Liver (tissue), 9 donors: ENCODE results near the gene ZBTB18. TPM values are rescaled to one million over a fixed set of nuclear protein-coding genes. Genes with fewer than 3 reads are reported as not detected.

Experiments
- DNase-seq: peaks from one replicate; pipeline ENCODE4 v3.0.0-alpha.2; 2017; ENCODE audit warnings: low spot score
- H3K27ac ChIP-seq, 2 donors: one replicate each; pipeline ENCODE4 v1.7.0; 2013; ENCODE audit warnings: inconsistent platforms in 2 of 2, low read length in 2 of 2, control low read depth in 1 of 2, low read depth in 1 of 2, mild to moderate bottlenecking in 1 of 2
- H3K27me3 ChIP-seq, 4 donors: one replicate each; pipeline versions ENCODE4 v1.6.1 to v1.7.0; 2013; ENCODE audit warnings: low read length in 3 of 4, inconsistent platforms in 1 of 4, mild to moderate bottlenecking in 1 of 4, moderate library complexity in 1 of 4; ENCODE audit not compliant: control insufficient read depth in 4 of 4, insufficient read depth in 4 of 4
- H3K36me3 ChIP-seq, 4 donors: one replicate each; pipeline versions ENCODE4 v1.6.1 to v1.7.0; 2013; ENCODE audit warnings: low read length in 3 of 4, mild to moderate bottlenecking in 3 of 4, low read depth in 1 of 4, moderate library complexity in 1 of 4; ENCODE audit not compliant: control insufficient read depth in 4 of 4, insufficient read depth in 3 of 4
- H3K4me1 ChIP-seq, 4 donors: one replicate each; pipeline versions ENCODE4 v1.6.1 to v1.7.0; 2013; ENCODE audit warnings: low read length in 3 of 4, mild to moderate bottlenecking in 3 of 4, moderate library complexity in 1 of 4; ENCODE audit not compliant: control insufficient read depth in 4 of 4, insufficient read depth in 4 of 4
- H3K4me3 ChIP-seq, 3 donors: one replicate each; pipeline versions ENCODE4 v1.6.1 to v1.7.0; 2013; ENCODE audit warnings: low read length in 3 of 3, control low read depth in 1 of 3, low read depth in 1 of 3, mild to moderate bottlenecking in 1 of 3
- H3K9ac ChIP-seq, 2 donors: one replicate each; pipeline ENCODE4 v1.7.0; 2013; ENCODE audit warnings: low read length in 2 of 2, mild to moderate bottlenecking in 2 of 2, moderate library complexity in 2 of 2, control low read depth in 1 of 2, low read depth in 1 of 2
- H3K9me3 ChIP-seq, 4 donors: one replicate each; pipeline versions ENCODE4 v1.6.1 to v1.7.0; 2013; ENCODE audit warnings: low read length in 3 of 4; ENCODE audit not compliant: control insufficient read depth in 4 of 4
- FOXA1 ChIP-seq: IDR thresholded peaks from 2 replicates; pipeline ENCODE4 v1.6.1; 2016; ENCODE audit warnings: antibody characterized with exemption
- FOXA2 ChIP-seq: IDR thresholded peaks from 2 replicates; pipeline ENCODE4 v1.6.1; 2016; ENCODE audit warnings: antibody characterized with exemption
- GABPA ChIP-seq, 2 donors: IDR thresholded peaks in 1 of 2; conservative IDR thresholded peaks in 1 of 2; 2 replicates each; pipeline ENCODE4 v1.6.1; 2016; ENCODE audit warnings: antibody characterized with exemption in 2 of 2, mild to moderate bottlenecking in 1 of 2, moderate library complexity in 1 of 2
- HNF4A ChIP-seq, 2 donors: conservative IDR thresholded peaks; 2 replicates each; pipeline ENCODE4 v1.6.1; 2016; ENCODE audit warnings: antibody characterized with exemption in 2 of 2, mild to moderate bottlenecking in 2 of 2
- HNF4G ChIP-seq: IDR thresholded peaks from 2 replicates; pipeline ENCODE4 v1.6.1; 2016; ENCODE audit warnings: antibody characterized with exemption
- JUND ChIP-seq, 2 donors: IDR thresholded peaks; 2 replicates each; pipeline ENCODE4 v1.6.1; 2016; ENCODE audit warnings: antibody characterized with exemption in 2 of 2
- NR2F2 ChIP-seq: IDR thresholded peaks from 2 replicates; pipeline ENCODE4 v1.6.1; 2016; ENCODE audit warnings: antibody characterized with exemption
- RAD21 ChIP-seq, 2 donors: IDR thresholded peaks; 2 replicates each; pipeline ENCODE4 v1.6.1; 2016; ENCODE audit warnings: antibody characterized with exemption in 2 of 2, mild to moderate bottlenecking in 2 of 2
- SP1 ChIP-seq: IDR thresholded peaks from 2 replicates; pipeline ENCODE4 v1.6.1; 2018; ENCODE audit warnings: antibody characterized with exemption, mild to moderate bottlenecking
- TAF1 ChIP-seq: conservative IDR thresholded peaks from 2 replicates; pipeline ENCODE4 v1.6.1; 2016; ENCODE audit warnings: antibody characterized with exemption, mild to moderate bottlenecking
- YY1 ChIP-seq: IDR thresholded peaks from 2 replicates; pipeline ENCODE4 v1.6.1; 2016; ENCODE audit warnings: antibody characterized with exemption, mild to moderate bottlenecking
- WGBS: extraction: QIAGEN DNeasy Blood & Tissue Kit; methylation state at CpG from one replicate; pipeline ENCODE4 v1.1.7; 2013; 5-methylcytosine and 5-hydroxymethylcytosine counted together
- polyA plus RNA-seq, 2 donors: library from polyadenylated mRNA; stranded (reverse) in 1 of 2; unstranded in 1 of 2; fragments of 200-250 nt in 1 of 2; fragments of >200 nt in 1 of 2; fragmentation: Nextera tagmentation in 1 of 2; extraction: Ambion mirVana in 1 of 2; gene quantifications; one replicate each; pipeline versions ENCODE4 v1.2.1 to v1.2.3, GENCODE V29; 2013 to 2015
- total RNA-seq, 2 donors: library from RNA; depleted of rRNA; stranded (reverse); fragments of >200 nt; gene quantifications; one replicate each; pipeline ENCODE4 v1.2.3, GENCODE V29; 2014
- TF ChIP-seq, protein P1 (sequence below): IDR thresholded peaks from 2 replicates; pipeline ENCODE4 v1.6.1; 2016; ENCODE audit warnings: antibody characterized with exemption
- TF ChIP-seq, protein P2 (sequence below): IDR thresholded peaks from 2 replicates; pipeline ENCODE4 v1.6.1; 2016; ENCODE audit warnings: antibody characterized with exemption
- TF ChIP-seq, protein P3 (sequence below): IDR thresholded peaks from 2 replicates; pipeline ENCODE4 v1.6.1; 2016; ENCODE audit warnings: antibody characterized with exemption
- TF ChIP-seq, protein P4 (sequence below): IDR thresholded peaks from 2 replicates; pipeline ENCODE4 v1.6.1; 2016; ENCODE audit warnings: antibody characterized with exemption, mild to moderate bottlenecking
- donor health status: healthy.
- donor health status: healthy.
- donor health status: healthy.
- donor health status: healthy.
- donor health status: healthy.

The ZBTB18 gene
- total and polyA plus RNA-seq, 4 donors, result 1.2 to 18.3 (median 5.7) TPM

DNA sequence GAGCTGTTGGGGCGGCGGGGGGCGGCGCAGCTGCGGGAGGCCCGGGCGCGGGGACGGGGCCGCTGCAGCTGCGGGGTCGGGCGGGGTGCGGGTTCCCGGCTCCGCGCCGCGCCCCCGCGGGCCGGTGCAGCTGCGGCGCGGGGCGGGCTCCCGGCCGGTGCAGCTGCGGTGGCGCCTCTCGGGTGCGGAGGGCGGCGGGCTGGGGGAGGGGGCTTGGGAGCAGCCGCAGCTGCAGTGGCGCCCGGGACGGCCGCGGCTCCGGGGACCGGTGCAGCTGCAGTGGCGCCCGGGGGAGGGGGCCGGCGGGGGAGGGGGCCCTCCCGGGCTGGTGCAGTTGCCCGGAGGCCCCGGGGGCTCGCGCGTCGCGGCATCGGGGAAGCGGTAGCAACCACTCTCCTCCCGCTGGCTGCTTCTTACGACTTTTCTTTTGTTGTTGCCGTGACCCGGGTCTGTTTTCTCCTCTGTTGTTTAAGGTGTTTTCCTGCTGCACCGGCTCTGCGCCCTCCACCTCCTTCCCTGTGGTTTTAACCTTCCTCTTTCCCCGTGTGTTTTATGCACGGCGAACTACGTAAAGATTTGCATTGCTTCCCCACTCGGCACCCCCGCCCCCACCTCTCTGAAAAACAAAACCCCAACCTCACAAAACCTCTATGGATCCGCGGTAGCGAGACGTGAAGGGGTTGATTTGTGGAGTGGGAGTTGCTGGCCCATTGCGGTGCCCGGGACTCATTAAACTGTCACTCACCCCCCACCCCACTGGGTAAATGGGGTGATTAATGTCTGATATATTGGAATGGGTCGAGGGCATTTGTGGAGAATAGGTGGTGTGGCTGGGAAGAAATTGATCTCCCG is 1.7 kb upstream of the ZBTB18 start:
- H3K4me3 ChIP-seq, result peak overlapping the region; percentile 74 to 99 (median 83)
- H3K9me3 ChIP-seq, result no peaks in the 10 kb centered on the region
- WGBS, result under 1% methylated on average over 76 of the region's 76 CpGs
- H3K36me3 ChIP-seq, result peaks cover 2 to 8% (median 6%) of the 10 kb centered on the region in 4 donors
- no peaks in the 10 kb centered on the region for H3K27me3 ChIP-seq
- DNase-seq, result peak; percentile 55
- peak overlapping the region; percentile 72 to 75 for H3K9ac ChIP-seq
- H3K4me1 ChIP-seq, result peaks cover 1 to 24% (median 15%) of the 10 kb centered on the region in 4 donors
- peak overlapping the region; percentile 70 to 72 for H3K27ac ChIP-seq
- TF ChIP-seq GABPA (IDR thresholded peaks at IDR 0.05 in 1 of 2, conservative IDR thresholded peaks at IDR 0.05 in 1 of 2) (no peak), FOXA1 (no peak), SP1 (no peak), NR2F2 (no peak), RAD21 (IDR thresholded peaks at IDR 0.05) (no peak), FOXA2 (no peak), TAF1 (no peak), HNF4A (conservative IDR thresholded peaks at IDR 0.05) (no peak)
- TF ChIP-seq, protein P1, sequence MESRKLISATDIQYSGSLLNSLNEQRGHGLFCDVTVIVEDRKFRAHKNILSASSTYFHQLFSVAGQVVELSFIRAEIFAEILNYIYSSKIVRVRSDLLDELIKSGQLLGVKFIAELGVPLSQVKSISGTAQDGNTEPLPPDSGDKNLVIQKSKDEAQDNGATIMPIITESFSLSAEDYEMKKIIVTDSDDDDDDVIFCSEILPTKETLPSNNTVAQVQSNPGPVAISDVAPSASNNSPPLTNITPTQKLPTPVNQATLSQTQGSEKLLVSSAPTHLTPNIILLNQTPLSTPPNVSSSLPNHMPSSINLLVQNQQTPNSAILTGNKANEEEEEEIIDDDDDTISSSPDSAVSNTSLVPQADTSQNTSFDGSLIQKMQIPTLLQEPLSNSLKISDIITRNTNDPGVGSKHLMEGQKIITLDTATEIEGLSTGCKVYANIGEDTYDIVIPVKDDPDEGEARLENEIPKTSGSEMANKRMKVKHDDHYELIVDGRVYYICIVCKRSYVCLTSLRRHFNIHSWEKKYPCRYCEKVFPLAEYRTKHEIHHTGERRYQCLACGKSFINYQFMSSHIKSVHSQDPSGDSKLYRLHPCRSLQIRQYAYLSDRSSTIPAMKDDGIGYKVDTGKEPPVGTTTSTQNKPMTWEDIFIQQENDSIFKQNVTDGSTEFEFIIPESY, result no peak
- TF ChIP-seq, protein P2, sequence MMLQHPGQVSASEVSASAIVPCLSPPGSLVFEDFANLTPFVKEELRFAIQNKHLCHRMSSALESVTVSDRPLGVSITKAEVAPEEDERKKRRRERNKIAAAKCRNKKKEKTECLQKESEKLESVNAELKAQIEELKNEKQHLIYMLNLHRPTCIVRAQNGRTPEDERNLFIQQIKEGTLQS, result no peak
- TF ChIP-seq, protein P3, sequence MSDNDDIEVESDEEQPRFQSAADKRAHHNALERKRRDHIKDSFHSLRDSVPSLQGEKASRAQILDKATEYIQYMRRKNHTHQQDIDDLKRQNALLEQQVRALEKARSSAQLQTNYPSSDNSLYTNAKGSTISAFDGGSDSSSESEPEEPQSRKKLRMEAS, result no peak

DNA sequence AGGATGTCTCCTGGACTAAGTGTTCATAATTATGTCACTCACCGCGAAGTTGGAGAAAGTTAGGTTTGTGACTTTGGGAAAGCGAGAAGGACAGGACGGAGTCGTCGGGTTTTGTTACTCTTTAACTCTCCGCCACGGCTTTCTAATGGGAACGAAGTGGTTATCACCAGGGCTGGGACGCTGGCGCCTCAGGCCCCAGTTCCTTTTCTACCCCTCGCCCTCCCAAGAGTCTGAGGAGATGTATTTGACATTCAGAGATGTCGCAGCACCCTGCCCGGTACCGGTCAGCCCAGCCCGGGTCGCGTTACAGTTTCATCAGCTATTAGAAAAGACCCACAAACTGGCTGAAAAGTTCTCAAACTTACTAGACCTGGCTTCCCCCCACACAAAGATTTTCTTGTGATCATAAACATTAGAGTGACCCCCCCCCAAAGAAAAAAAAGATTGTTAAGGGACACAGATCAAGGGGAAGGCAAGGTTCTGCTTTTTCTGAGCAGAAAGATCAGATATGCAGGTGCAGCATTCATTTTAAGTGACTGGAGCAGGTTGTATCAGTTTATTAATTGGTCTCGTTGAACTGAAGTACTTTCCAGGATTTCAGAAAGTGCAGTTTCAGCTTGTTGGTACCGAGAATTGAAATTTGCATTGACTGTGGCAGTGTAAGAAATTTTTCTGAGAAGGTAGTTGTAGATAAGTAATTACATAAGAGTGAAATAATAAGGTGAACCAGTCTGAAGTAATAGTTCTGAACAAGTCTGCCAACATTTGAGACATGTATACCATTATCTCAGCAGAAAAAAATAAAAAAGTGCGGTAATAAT is 859 bp upstream of the ZBTB18 start:
- no peaks in the 10 kb centered on the region for H3K27me3 ChIP-seq
- H3K36me3 ChIP-seq, result peaks cover 6 to 14% (median 13%) of the 10 kb centered on the region in 4 donors
- H3K27ac ChIP-seq, result peak overlapping the region; percentile 70 to 72
- TF ChIP-seq HNF4A (conservative IDR thresholded peaks at IDR 0.05) (no peak), YY1 (peak; percentile 23)
- WGBS, result 4% methylated on average over 21 of the region's 21 CpGs
- peak overlapping the region; percentile 74 to 99 (median 83) for H3K4me3 ChIP-seq
- H3K9ac ChIP-seq, result peak overlapping the region; percentile 72 to 75
- H3K9me3 ChIP-seq, result no peaks in the 10 kb centered on the region
- no peak for DNase-seq
- peaks cover 1 to 24% (median 15%) of the 10 kb centered on the region in 4 donors for H3K4me1 ChIP-seq

DNA sequence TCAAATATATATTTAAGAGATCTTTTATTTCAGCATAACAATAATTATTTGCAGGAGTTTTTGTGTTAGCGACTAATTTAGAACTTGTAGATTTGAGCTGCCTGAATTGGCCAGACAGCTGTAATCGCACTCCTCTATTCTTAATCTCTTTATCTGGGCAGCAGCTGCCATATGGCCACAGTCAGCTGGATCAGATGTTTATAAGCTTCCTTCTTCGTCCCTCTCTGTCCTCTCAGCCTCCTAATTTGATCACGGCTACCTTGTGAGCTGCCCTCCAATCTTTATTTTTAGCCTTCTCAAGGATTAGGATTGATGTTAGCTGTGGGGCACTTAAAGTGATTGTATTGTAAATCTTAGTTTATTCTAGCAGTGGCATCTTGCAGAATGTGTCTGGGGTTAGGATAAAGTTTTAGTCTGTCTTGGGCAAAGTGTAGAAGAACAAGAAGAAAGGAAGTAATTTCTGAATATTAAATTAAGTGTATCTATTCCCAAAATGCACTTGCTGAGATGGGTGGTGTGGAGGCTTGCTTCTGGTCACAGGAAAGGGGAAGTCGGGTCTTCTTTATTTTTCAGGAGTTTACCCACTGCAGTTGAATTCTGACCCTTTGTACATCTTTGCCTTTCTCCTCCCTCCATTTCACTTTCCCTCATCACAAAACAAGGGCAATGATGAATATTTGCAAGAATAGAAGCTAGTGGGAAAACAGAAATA is 1.1 kb downstream of the ZBTB18 start:
- Histone ChIP-seq H3K9ac (no peak overlapping the region), H3K36me3 (peaks cover 6 to 16% (median 14%) of the 10 kb centered on the region in 4 donors), H3K4me3 (no peak overlapping the region), H3K9me3 (no peaks in the 10 kb centered on the region), H3K4me1 (peaks cover 0 to 18% (median 7%) of the 10 kb centered on the region in 4 donors), H3K27ac (no peak overlapping the region), H3K27me3 (no peaks in the 10 kb centered on the region)
- TF ChIP-seq TAF1, result no peak
- TF ChIP-seq, protein P4, sequence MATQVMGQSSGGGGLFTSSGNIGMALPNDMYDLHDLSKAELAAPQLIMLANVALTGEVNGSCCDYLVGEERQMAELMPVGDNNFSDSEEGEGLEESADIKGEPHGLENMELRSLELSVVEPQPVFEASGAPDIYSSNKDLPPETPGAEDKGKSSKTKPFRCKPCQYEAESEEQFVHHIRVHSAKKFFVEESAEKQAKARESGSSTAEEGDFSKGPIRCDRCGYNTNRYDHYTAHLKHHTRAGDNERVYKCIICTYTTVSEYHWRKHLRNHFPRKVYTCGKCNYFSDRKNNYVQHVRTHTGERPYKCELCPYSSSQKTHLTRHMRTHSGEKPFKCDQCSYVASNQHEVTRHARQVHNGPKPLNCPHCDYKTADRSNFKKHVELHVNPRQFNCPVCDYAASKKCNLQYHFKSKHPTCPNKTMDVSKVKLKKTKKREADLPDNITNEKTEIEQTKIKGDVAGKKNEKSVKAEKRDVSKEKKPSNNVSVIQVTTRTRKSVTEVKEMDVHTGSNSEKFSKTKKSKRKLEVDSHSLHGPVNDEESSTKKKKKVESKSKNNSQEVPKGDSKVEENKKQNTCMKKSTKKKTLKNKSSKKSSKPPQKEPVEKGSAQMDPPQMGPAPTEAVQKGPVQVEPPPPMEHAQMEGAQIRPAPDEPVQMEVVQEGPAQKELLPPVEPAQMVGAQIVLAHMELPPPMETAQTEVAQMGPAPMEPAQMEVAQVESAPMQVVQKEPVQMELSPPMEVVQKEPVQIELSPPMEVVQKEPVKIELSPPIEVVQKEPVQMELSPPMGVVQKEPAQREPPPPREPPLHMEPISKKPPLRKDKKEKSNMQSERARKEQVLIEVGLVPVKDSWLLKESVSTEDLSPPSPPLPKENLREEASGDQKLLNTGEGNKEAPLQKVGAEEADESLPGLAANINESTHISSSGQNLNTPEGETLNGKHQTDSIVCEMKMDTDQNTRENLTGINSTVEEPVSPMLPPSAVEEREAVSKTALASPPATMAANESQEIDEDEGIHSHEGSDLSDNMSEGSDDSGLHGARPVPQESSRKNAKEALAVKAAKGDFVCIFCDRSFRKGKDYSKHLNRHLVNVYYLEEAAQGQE, result no peak
- no peak for TF ChIP-seq HNF4G
- TF ChIP-seq JUND (IDR thresholded peaks at IDR 0.05), result no peak
- no peak for TF ChIP-seq NR2F2
- no peak for DNase-seq
- WGBS, result 52% methylated on average over 5 of the region's 5 CpGs
